Measurements from ENCODE around the gene RGPD3.
A peak's percentile ranks its signal among the peaks of the same experiment; 100 is the strongest.
"Not testable (repeated sequence)": the region's sequence is repeated elsewhere in the genome, so short reads cannot be mapped to it uniquely, and the experiment has no call there.

RGPD3 gene

DNA sequence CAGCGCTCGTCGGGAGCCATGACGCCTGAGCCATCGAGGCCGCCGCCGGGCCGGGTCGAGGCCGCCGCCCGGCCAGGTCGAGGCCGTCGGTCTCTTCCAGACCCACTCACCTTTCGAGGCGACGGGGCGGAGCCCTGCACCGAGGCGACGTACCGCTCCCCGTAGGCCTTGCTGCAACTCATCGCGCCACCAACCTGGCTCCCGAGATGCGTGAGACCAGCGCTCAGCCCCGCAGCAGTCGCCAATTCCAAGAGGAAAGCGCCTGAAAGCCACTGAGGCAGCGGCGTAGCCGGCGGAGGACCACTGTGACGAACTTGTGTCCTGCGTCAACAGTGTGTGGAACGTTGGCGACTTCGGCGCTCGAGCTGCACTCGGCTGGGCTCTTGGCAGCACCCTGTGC, at the start of gene RGPD3:
Gene RGPD3 (minus strand): TSS at position 307 of the 400 bp plus-strand sequence. CDS start 125 bp downstream, at position 182.
- not testable (repeated sequence) for DNase-seq (ENCODE audit: low read depth, low spot score)

GRCh38 chr2:106517329-106517728, 49.1 kb upstream of the RGPD3 start:
- DNase-seq (ENCODE audit: low read depth, low spot score): no peak

- DNase-seq (ENCODE audit: low read depth, low spot score): no peak
These were observed 48.7 kb upstream of the RGPD3 start for GRCh38 chr2:106516864-106517263.

- DNase-seq (ENCODE audit: low read depth, low spot score): no peak
These were observed 48.2 kb upstream of the RGPD3 start for GRCh38 chr2:106516436-106516835.

DNA sequence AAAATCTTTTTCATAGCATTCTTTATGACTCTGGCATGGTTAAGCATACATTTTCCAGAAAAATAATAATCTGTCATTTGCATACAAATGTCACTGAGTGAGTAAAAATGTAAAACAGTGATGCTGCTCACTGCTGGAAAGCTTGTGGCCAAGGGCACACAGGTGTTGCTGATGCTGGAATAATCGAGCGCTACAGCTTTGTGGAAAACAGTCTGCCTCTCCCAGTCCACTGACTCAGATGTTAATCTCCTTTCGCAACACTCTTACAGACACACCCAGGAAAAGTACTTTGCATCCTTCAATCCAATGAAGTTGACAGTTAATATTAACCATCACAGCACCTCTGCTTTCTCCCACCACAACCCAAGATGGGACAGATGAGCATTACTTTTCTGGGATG, 46.6 kb upstream of the RGPD3 start:
- not testable (repeated sequence) for DNase-seq (ENCODE audit: low read depth, low spot score)

- not testable (repeated sequence) for DNase-seq (ENCODE audit: low read depth, low spot score)
These were observed 45.2 kb upstream of the RGPD3 start for GRCh38 chr2:106513391-106513790.

- not testable (repeated sequence) for DNase-seq (ENCODE audit: low read depth, low spot score)
These were observed 43.7 kb upstream of the RGPD3 start for GRCh38 chr2:106511934-106512333.

DNA sequence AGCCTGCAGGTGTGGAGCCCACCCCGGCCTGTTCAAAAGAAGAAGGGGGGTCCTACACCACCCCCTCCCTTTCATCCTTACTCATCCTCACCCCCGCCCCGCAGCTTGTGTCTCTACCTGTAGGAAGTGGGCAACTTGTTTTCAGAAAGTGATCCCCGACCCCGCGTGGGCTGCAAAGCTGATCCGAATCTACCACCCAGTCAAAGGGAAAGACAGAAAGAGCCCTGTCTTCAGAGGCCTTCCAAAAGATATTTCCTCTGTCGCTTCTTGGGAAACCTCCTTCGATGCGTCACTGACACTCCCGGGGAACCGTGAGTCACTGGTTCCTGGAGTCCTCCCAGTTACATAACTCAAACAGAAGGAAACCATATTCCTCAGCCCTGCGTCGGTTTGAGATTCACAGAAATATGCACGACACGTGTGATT, 43.3 kb upstream of the RGPD3 start:
- peak; percentile 6 for DNase-seq (ENCODE audit: low read depth, low spot score)

DNA sequence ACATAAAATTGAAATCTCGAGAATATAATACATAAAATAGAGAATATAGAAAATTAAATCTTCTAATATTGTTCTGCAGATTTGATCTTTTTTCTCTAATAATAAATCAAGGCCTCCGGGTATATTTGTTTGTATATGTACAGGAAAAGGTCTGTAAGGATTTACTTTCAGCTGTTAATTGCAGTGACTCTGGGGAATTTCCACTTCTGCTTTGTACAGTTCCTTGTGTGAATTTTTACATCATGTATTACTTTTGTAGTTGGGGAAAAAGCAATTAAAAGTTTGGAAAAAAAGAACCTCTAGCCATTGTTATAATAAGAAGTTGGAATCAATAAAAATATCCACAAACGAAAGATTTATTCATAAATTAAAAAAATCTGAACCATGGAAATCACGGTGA, 42.6 kb upstream of the RGPD3 start:
- not testable (repeated sequence) for DNase-seq (ENCODE audit: low read depth, low spot score)

- DNase-seq (ENCODE audit: low read depth, low spot score): not testable (repeated sequence)
These were observed 41.2 kb upstream of the RGPD3 start for GRCh38 chr2:106509374-106509770.

DNA sequence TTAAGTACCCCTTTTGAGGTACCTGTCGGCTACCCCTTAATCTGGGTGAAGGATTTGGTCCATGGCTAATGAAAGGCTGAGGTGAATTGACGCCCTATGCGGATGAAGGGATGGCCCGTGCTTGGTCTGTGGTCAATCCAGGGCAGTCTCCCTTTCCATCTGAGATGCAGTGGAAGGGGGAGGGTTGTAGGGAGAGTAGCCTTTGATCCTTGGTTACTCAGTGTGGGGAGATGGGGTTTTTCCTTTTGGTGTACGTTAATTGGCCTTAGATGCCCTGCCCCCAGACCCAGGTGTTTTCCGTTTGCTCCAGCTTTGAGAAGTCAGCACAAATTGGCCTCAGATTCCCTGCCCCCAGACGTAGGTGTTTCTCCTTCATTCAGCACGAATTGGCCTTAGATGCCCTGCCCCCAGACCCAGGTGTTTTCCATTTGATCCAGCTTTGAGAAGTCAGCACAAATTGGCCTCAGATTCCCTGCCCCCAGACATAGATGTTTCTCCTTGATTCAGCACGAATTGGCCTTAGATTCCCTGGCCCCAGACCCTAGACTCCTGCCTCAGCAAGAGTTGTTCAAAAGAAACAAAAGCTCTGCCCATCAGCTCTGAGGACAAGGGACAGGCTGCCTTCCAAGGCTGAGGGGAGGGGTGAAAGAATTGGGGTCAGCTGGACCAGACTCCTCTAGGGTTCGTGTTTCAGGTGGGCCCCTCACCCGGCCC, 40.6 kb upstream of the RGPD3 start:
- not testable (repeated sequence) for DNase-seq (ENCODE audit: low read depth, low spot score)

- not testable (repeated sequence) for DNase-seq (ENCODE audit: low read depth, low spot score)
These were observed 37.9 kb upstream of the RGPD3 start for GRCh38 chr2:106506002-106506687.

DNA sequence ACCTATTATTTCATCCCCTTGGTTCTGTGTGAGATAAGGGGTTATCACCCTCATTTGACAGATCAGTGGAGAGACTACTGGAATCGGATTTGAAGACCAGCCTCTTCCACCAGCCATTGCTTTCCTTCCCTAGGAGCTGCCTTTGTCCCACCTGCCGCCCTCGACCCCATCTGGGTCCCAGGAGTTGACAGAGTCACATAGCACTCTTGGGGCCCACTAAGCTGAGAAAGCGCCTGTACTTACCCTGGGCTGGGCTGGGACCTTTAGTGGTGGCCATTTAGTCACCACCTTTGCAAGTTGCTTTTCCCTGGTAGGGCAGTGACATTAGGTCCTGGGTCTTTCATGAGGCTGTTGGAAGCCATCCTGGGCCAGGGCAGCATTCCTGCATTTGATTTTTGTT, 36.6 kb upstream of the RGPD3 start:
- DNase-seq (ENCODE audit: low read depth, low spot score): not testable (repeated sequence)

DNA sequence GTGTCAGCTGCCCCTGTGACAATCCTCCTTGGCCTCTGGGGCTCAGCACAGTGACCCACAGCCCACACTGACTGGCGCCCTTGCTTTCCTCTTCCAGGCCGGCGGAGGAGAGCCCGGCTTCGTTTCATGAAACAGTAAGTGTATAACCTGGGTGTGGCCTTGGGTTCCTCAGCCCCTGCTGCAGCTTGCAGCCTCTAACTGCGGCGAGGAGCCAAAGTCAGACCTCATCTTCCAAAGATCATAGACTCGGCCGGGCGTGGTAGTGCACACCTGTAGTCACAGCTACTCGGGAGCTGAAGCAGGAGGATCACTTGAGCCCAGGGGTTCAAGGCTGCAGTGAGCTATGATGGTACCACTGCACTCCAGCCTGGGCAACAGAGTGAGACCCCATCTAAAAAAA, 36.0 kb upstream of the RGPD3 start:
- DNase-seq (ENCODE audit: low read depth, low spot score): not testable (repeated sequence)

DNA sequence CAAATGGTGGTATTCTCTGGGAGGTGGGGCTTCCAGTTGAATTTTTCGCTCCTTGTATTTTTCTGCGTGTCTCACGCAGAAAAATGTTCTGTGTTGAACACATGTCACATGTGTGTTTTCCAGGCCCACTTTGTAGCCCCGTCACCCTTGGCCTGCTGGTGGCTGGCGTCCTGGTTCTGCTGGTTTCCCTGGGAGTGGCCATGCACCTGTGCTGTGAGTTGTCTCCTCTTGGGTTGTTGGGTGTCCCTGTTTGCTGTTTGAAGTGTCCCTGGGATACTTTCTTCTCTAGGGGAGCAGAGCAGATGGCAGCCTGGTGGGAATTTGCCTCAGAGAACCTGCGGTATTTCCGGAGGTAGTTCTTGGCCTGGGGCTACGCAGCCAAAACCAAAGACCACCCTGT, 34.1 kb upstream of the RGPD3 start:
- DNase-seq (ENCODE audit: low read depth, low spot score): not testable (repeated sequence)

GRCh38 chr2:106500350-106500749, 32.1 kb upstream of the RGPD3 start:
- DNase-seq (ENCODE audit: low read depth, low spot score): not testable (repeated sequence)

DNA sequence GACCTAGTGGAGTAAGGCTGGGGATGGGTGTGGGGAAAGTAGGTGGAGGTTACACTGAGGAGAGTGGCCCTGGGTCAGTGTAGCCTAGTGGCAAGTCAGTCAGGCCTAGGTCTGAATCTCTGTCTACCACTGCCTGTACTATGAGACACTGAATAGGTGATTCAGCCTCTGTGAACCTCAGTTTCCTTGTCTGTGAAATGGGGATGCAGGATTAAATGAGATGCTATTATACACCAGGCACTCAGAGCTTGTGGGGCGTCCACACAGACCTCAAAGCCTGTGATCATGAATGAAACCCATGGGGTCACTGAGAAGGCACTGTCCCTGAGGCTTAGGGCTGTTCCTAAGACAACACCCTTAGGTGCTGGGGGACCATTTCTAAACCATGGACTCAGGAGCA, 30.3 kb upstream of the RGPD3 start:
- not testable (repeated sequence) for DNase-seq (ENCODE audit: low read depth, low spot score)

DNA sequence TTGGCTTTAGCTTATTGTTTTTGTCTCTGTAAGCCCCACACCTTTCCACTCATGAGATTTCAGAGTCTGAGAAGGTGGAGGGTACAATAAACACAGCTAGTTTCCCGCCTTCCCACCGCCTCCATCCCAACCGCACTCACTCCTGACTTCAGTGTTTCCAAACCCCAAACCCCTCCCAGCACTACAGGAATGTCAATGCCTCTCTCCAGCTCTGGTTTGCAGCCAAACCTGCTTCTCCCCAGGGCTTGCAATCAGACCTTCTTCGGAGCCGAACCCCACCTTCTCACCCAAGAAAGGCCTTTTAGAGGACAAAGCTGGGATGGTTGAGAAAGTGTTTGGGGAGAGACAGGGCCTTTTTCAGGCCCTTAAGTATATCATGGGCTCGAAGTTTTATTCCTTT, 24.7 kb upstream of the RGPD3 start:
- not testable (repeated sequence) for DNase-seq (ENCODE audit: low read depth, low spot score)

DNA sequence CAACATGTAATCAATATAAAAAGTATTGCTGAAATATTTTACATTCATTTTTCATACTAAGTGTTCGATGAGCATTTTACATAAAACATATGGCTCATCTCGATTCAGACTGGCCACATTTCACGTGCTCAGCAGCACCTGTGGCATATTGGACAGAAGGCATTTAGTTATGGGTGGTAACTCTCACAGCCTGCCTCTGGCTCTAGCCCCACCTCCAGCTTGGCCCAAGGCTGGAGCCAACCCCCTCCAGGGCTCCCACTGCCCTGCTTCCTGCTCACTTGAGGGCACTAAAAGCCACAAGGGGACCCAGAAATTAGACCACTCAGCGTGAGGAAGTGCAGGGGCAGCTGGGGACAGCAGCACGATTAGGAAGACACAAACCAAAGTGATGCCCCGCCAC, 24.2 kb upstream of the RGPD3 start:
- DNase-seq (ENCODE audit: low read depth, low spot score): not testable (repeated sequence)

DNA sequence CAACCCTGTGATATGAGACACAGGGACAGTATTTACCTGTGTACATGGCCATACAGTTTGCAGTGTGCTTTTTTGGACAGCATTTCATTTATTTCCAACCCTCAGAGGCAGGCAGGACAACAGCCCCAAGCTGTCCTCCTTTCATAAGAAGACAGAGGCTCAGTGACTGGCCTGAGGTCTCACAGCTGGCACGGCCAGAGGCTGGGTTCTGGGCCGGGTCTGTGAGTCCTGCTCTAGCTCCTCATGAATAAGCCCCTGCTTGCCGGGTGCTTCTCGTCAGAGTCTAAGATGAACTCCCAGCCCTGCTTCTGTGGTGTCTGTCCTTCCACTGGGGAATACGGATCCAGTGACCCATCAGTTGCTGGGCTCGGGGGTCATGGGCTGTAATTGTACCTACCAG, 21.5 kb upstream of the RGPD3 start:
- DNase-seq (ENCODE audit: low read depth, low spot score): not testable (repeated sequence)

- not testable (repeated sequence) for DNase-seq (ENCODE audit: low read depth, low spot score)
These were observed 19.4 kb upstream of the RGPD3 start for GRCh38 chr2:106487386-106488191.
